GM18511 (cell line): ENCODE results near the gene NR4A3.

Source experiments
- ATAC-seq: cut with Tn5 transposase; IDR thresholded peaks from one replicate; pipeline ENCODE4 v1.9.1; 2021; ENCODE audit warnings: mild to moderate bottlenecking, moderate library complexity; ENCODE audit not compliant: unreplicated experiment

NR4A3 gene

DNA sequence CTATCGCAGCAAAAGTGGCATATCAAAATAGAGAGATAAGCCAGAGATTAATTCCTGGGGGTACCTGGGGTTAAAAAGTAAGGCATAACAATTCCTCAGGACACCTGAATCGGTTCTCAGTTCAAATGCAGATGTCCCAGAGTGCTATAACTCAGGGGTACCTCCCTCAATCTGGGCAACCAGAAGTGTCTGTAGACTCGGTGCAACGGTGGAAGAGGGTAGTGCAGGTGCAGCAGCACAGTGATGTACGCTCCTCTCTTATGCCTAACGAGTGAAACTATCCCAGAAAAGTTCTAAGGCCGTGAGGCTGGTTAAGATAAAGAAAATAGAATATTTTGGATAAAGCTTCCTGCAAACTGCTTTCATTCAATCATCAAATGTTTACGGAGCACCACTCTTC is 7.9 kb upstream of the NR4A3 start:
- ATAC-seq, result no peak

DNA sequence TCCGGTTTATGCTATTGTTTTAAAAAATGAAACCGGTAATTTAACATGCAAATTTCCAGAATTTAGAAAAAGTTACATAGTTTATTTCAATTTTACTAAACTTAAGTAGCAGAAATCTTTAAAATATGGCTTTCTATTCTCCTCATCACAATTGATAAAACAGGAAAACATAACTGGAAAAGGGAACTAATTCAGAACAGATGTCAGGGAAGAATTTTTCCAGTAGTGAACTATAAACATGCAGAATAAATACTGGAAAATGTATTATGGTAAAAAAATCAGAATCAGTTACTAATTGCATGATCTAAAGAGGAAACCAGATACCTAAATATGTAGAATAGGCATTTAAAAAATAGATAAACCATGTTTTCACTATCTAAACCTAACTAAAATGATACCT is 7.3 kb upstream of the NR4A3 start:
- ATAC-seq, result no peak

DNA sequence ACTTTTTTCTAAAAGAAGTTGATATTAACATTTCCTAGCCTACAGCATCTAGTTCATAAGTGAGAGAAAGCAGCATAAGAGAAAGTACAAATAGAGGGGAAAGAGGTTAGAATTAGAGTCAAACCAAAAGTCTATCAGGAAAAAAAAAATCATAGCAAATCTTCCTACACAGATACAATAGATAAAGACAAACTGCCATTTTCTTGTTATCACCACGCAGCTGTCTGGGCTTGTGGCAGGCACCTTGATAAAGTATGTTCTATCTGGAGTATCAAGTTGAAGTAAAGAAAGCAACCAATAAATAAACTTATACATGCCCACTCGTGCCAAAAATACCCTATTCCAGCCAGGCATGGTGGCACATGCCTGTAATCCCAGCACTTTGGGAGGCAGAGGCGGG is 5.3 kb upstream of the NR4A3 start:
- no peak for ATAC-seq

DNA sequence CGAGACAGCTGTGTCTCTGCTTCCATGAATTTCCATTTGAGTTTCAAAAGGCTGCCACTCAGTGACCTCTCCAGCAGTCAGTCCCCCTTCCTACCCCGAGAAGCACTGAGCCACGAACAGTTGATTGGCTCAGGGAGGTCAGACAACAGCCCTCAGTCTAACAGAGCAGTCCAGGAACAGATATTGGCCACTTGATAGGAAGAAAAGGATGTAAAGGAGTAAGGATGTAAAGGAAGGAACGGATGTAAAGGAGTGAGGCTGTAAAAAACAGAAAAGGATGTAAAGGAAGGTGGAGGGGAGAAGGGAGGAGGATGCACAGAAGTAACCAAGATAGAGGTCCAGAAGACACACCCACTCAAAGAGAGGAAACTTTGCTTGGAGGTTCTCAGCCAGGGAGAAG is 3.2 kb upstream of the NR4A3 start:
- ATAC-seq, result no peak

DNA sequence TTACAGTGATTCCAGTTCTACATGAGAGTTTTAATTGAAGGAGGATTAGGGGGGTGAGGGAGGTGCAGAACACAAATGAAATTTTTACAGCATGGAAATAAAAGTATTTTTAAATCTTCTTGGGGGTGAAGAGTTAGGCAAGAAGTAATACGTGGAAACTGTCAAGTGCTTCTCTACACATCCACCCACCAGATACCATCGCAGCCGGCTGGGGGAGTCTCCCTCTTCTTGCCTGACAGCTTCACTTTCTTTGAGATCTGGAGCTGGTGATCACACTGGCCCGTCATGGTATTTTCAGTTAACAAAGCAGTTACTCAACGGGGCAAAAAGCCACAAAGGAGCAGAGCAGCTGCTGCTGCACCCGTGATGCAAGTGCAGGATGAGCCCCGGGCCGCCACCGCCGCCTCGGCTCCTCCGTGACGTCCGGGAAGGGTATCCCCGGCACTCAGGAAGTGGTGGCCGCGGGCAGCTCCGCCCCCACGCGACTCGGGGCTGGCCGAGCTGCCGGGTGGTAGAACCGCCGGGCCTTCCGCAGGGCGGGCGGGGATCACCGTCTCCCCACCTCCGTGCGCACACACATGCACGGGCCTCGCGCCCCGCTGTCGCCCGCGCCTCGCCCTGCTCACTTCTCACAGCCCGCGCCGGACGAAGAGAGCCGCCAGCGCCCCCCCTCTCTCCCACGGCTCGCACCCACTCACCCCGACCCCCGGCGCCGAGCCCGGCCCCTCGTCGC is 2.4 kb upstream of the NR4A3 start:
- ATAC-seq, result peak; percentile 59

DNA sequence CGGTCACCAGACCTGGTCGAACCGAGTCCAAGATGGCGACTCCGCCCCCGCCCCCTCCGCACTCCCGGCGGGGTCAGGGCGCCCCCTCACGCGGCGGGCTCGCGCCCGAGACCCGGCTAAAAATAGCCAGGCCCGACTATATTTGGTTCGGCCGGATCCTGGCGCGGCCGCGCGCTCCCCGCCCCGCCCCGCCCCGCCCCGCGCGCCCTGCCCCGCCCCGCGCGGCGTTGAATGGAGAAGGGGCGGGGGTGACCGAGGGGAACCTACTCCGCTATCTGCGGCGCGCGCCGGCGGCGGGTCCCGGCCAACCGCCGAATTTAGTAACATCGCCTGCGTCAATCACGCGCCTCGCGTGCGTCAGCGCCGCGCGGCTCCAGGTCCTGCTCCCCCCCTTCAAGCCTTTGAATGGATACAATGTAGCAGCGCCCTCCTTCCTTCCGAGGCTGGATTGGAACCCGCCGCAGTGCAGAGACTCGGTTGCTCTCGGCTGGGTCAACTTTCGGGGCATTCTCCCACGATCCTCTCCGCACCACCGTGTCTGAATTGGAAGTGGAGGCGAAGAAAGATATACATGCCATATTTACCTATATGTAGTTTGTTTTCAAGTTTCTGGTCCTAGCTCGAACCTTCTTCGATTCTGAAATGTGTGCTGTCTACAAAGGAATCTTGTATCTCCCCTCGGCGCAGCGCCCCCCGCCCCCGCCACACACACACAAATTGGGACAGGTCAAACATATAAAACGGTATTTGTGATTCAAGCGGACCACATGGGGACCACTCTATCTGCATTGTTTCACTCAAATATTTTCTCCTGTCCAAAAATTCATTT is 1.6 kb upstream of the NR4A3 start:
- ATAC-seq, result peak; percentile 59

DNA sequence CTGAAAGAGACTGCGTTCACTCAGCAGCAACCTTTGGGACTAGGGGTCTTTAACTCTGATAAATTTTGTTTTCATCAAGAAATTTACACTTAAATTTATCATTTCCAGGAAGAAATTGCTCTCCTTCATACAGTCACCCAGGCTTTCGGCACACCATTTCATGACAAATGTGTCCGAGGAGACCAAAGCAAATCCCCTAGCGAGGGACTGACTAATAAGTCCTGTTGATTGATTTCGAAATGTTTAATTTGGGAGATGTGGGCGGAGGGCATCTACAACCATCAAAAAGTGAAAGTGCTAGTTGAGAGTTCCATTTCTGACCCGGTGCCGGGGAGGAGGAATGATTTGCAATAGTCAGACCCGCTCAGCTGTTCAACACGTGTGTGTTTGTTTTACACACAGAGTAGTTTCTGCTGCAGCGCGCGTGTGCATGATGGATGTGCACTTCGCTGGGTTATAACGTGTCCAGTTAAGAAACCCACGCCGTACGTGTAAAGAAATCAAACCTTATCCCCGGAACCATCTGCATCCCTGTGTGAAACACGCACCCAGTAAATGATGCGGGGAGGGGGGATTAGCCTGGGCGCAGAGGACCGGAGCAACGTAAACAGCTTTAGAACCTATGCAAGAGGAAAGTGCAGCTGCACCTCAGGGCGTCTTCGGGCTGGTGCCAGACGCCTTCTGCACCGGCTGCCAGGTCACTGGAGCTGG is 845 bp upstream of the NR4A3 start:
- no peak for ATAC-seq

DNA sequence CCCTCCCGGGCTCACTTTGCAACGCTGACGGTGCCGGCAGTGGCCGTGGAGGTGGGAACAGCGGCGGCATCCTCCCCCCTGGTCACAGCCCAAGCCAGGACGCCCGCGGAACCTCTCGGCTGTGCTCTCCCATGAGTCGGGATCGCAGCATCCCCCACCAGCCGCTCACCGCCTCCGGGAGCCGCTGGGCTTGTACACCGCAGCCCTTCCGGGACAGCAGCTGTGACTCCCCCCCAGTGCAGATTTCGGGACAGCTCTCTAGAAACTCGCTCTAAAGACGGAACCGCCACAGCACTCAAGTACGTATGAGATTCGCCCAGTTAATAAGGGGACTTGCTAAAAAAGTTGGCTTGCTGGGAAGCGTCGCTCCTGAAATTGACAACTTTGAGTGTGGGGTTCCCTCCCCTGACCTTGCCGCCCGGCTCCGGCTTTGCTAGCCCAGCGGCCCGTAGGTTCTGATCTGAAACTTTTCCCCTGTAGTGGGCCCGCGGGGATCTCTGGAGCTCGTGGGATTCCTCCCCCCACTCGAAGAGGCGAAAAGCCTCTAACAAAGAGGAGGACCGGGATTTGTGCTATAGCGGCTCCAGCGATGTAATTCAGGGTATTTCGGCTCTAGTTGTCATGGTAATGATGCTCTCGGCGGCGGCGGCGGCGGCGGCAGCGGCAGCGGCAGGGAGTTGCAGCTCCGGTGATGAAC is 572 bp downstream of the NR4A3 start:
- no peak for ATAC-seq

DNA sequence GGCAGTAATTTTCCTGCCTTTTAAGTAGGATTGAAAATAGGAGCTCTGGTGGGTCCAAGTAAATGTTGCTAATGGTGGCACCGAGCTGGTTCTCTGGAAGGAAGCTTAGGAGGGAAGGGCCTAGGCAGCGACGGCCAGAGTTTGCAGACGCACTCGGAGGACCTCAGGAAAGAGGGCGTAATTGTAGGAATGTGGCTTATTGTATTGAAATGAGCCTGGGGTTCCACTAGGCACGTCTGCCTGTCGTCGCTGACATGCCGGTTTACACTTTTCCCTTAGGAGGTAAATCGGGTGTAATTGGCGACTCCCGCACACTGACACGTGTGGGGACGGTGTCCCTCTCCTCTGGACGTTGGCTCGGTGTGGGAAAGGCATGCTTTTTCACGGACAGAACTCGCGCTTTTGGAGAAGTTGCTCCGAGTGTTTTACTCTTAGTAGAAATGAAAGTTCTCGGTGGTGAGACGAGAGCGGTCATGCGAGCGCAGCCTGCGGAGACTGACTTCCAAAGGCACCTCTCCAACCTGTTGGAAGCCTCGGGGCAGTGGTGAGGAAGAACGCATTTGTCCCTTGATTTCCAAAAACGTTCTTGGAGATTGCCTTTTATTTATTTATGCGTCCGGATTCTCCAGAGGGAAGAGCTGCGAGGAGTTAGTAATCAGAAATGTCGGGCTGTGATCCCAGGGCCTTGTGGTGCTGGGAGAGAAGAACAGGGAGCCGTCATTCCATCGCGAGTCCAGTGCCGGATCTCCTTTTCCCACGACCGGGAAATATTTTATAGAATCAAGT is 1.3 kb downstream of the NR4A3 start:
- no peak for ATAC-seq

DNA sequence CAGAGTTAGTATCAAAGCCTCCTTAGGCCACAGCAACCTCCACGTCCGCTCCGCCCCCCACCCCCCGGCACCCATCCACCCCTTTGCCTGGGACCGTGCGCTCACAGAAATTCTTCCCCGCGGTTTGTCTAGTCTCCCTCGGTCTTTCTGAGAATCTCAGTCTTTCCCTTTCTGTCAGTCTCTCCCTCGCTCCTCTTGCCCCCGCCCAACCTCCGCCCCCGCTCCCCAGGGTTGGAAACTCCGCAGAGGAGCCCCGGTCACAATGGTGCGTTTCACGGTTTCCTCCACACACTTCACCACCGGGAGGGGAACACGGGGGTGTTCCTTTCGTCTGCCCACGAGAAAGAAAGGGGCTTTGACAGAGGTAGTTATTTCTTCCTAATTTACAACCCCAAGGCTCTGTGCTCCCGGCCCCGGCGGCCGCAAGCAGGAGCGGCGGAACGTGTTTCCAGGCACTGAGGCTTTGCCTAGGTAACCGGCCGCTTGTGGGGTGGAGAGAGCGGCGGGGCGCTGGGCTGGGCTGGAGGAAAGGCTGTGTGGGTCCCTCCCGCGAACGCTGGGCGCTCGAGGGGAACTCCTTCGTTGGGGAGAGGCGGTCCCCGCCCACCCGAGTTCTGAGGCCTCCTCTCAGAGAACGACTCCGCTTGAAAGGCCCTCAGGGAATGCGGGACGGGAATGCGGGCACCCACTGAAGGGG is 2.1 kb downstream of the NR4A3 start:
- no peak for ATAC-seq

DNA sequence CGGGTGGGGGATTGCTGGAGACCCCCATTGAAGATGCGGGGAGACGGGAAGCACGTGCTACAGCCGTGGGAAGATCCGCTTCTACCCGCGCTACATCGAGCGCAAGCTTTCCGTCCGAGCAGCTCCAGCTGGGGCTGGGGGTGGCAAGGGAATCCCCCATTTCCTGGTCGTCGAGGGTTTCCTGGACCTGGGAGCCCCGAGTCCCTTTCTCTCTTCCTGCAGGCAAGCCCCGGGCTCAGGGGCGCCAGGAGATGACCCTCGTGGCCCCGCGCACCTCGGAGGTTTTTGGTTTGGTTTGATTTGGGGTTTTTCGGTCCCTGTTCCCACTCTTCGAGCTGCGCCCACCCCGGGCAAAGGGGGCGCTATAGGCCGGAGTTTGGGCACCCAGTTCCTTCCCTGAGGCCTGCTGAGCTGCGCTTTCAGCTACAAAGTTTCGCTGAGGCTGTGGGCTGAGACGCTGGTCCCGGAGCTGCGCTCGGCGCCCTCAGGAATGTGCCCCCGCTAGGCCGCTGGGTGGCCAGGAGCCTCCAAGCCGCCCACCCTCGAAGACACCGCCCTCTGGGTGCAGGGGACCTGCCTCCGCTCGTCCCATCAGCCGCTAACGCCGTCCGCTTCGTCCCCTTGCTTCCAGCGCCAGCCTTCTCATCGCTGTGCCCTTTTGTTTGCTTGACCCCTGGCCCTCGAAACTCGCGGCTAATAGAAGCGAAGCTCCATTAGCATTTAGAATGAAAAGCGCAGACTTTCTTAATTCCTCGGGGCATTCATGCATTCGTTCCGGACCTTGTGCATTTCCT is 2.9 kb downstream of the NR4A3 start:
- no peak for ATAC-seq

DNA sequence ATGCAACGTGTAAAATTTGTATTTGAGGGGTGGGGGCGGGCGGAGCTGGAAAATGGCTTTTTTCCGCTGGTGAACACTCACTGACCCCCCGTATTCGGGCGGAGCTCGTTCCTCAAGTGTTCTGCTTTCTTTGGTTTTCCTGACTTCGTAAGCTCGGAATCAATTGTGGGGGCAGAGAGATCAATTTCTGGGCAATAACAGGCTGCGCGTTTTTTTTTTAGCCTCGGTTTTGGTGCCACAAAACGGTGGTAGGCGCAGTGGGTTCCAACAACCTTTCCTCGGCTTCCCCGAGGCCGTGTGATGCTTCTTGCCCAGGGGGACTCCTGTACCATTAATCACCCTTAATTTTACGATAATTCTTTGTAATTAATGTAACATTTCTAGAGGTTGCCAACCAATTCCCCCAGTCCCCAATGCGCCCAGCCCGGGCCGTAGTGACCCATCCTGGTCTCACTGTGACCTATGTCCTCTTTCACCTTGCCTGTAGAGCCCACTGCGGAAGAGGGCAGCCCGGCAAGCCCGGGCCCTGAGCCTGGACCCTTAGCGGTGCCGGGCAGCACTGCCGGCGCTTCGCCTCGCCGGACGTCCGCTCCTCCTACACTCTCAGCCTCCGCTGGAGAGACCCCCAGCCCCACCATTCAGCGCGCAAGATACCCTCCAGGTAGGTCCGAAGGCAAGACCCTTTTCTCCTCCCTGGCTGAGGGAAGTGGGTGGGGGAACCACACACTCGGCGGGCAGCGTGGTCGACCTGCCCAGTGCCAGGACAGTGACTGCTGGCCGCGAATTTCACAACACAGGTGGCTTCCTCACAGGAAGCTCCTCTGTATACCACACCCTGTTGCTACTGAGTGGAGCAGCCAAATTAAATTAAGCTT is 3.7 kb downstream of the NR4A3 start:
- ATAC-seq, result no peak

DNA sequence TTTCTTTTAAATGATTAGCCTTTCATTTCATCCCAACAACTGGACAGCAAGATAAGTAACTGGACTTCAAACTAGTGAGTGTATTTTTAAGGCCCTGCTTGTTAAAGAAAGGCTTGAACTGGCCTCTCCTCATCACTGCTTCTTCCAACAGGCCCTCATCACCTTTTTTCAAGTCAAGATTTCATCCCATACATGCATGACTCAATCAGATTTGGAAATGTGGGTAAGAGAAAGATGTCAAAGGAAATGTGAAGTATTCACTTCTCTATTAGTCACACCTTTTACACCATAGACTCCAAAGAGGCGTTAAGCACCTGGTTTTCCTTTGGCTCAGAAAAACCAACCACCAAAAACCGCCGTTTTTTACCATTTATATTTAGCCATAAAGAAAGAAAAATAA is 4.9 kb downstream of the NR4A3 start:
- no peak for ATAC-seq

DNA sequence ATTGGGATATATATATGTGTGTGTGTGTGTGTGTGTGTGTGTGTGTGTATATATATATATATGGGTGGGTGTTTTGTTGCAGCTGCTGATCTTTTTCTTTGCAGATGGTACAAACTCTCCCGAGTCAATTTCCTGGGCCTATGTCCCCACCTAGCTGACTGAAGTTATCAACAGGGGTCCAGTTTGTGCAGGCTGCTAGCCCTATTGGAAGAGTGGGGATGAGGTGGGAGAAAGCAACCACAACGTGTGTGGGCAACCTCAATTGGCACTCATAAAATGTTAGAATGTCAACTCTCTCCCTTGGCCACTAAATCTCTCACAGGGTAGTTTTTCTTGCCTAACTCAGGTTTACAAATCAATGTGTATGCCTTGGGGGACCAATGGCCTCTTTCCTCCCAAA is 5.6 kb downstream of the NR4A3 start:
- ATAC-seq, result no peak

DNA sequence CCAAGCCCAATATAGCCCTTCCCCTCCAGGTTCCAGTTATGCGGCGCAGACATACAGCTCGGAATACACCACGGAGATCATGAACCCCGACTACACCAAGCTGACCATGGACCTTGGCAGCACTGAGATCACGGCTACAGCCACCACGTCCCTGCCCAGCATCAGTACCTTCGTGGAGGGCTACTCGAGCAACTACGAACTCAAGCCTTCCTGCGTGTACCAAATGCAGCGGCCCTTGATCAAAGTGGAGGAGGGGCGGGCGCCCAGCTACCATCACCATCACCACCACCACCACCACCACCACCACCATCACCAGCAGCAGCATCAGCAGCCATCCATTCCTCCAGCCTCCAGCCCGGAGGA is 6.3 kb downstream of the NR4A3 start:
- no peak for ATAC-seq

DNA sequence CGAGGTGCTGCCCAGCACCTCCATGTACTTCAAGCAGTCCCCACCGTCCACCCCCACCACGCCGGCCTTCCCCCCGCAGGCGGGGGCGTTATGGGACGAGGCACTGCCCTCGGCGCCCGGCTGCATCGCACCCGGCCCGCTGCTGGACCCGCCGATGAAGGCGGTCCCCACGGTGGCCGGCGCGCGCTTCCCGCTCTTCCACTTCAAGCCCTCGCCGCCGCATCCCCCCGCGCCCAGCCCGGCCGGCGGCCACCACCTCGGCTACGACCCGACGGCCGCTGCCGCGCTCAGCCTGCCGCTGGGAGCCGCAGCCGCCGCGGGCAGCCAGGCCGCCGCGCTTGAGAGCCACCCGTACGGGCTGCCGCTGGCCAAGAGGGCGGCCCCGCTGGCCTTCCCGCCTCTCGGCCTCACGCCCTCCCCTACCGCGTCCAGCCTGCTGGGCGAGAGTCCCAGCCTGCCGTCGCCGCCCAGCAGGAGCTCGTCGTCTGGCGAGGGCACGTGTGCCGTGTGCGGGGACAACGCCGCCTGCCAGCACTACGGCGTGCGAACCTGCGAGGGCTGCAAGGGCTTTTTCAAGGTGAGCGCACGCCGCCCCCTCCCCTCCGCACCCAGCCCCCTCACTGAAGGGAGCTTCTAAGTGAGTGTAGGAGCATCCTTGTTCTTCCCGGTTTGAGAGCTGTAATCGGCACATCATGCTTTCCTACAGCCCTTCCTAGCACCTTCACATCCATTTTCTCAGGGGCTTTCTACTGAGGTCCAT is 6.9 kb downstream of the NR4A3 start:
- no peak for ATAC-seq

DNA sequence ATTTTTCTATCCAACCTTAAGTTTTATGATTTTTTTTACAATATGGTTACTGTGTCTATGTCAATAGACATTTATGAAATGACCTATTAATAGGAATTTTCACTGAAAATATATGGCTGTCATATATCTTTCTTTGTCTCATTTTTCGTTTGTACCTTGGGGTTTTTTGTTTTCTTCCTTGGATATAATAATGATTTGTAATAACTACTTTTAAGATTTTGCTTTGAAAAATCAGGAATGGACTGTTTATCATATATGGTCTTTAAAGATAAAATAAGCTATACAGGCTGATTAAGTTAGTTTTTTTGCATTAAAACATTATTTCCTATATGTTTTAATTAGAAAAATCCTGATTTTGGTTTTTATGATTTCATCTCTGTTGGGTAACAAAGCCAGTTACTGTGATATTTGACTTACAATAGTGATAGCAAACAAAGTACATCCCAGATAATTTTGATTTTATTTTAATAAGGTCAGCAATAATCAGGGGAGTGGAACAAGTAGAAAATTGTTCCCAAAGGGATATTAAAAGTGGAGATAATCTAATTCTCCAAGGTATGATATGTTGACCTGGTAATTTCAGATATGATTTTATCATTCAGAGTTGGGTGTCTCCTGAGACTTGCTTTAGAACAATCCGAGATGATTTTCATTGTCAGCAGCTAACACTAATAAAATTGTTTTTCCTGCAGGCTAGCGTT is 10.3 kb downstream of the NR4A3 start:
- ATAC-seq, result no peak
